Aorta (tissue), 5 donors: Measurements from ENCODE around the gene ELFN2. TPM values are rescaled to one million over a fixed set of nuclear protein-coding genes. Genes with fewer than 3 reads are reported as not detected.

Experiments
- ATAC-seq: fragments of 200-7000 bp; cut with Tn5 transposase; one replicate; pipeline ENCODE4 v1.9.1; 2022; ENCODE audit warnings: moderate library complexity; ENCODE audit not compliant: low FRiP score
- DNase-seq, 2 donors: peaks; one replicate each; pipeline ENCODE4 v3.0.0-alpha.2; 2020
- H3K27ac ChIP-seq, 2 donors: one replicate each; pipeline ENCODE4 v1.5.1; 2013; ENCODE audit warnings: low read length in 2 of 2, mild to moderate bottlenecking in 2 of 2, moderate library complexity in 2 of 2, control low read depth in 1 of 2, inconsistent platforms in 1 of 2, low read depth in 1 of 2
- H3K27me3 ChIP-seq, 2 donors: one replicate each; pipeline ENCODE4 v1.6.1; 2013; ENCODE audit warnings: control low read depth in 1 of 2, low read length in 1 of 2, mild to moderate bottlenecking in 1 of 2, moderate library complexity in 1 of 2; ENCODE audit not compliant: insufficient read depth in 2 of 2, control insufficient read depth in 1 of 2
- H3K36me3 ChIP-seq, 2 donors: one replicate each; pipeline ENCODE4 v1.6.1; 2013; ENCODE audit warnings: control low read depth in 1 of 2, low read length in 1 of 2, mild to moderate bottlenecking in 1 of 2; ENCODE audit not compliant: insufficient read depth in 2 of 2, control insufficient read depth in 1 of 2
- H3K4me1 ChIP-seq, 2 donors: one replicate each; pipeline ENCODE4 v1.6.1; 2013; ENCODE audit warnings: low read length in 2 of 2, control low read depth in 1 of 2, mild to moderate bottlenecking in 1 of 2, moderate library complexity in 1 of 2; ENCODE audit not compliant: insufficient read depth in 2 of 2, control insufficient read depth in 1 of 2
- H3K4me3 ChIP-seq, 2 donors: one replicate each; pipeline ENCODE4 v1.5.1; 2013; ENCODE audit warnings: low read length in 2 of 2, control low read depth in 1 of 2, mild to moderate bottlenecking in 1 of 2
- H3K9me3 ChIP-seq: one replicate; pipeline ENCODE4 v1.6.1; 2013; ENCODE audit warnings: mild to moderate bottlenecking, low read length; ENCODE audit not compliant: control insufficient read depth
- WGBS, 2 donors: extraction: QIAGEN DNeasy Blood & Tissue Kit; methylation state at CpG; one replicate each; pipeline ENCODE4 v1.1.7; 2013; 5-methylcytosine and 5-hydroxymethylcytosine counted together
- intact Hi-C, 2 donors: fragments of 100-400 bp; cut with DNase I; formaldehyde crosslinking; loops; one replicate each; pipeline versions ENCODE4 v1.14.2 to v1.15.0; 2022
- polyA plus RNA-seq, 2 donors: library from polyadenylated mRNA; stranded (reverse); fragments of 200-250 nt; gene quantifications; one replicate each; pipeline ENCODE4 v1.2.3, GENCODE V29; 2013
- total RNA-seq, 2 donors: library from RNA; stranded (reverse); fragmentation: NEBNext Ultra II Directional; extraction: Animal tissue kit (Norgen Biotek cat#: 25700); gene quantifications; one replicate each; pipeline ENCODE4 v1.2.1, GENCODE V29; 2021
- donor health status: healthy with polysubstance abuse.
- donor health status: Bipolar disorder and iron deficiency.
- donor health status: DM: no; HTN: no; CAD: no.
- donor health status: DM: no; HTN: no; CAD: no.
- donor health status: DM: yes; HTN: yes; CAD: no.

The ELFN2 gene
- total and polyA plus RNA-seq, 4 donors: 0.06 to 0.24 TPM; not detected in 2

- Histone ChIP-seq H3K4me1 (no peaks in the 10 kb centered on the region), H3K4me3 (no peak overlapping the region), H3K36me3 (no peaks in the 10 kb centered on the region), H3K27me3 (no peaks in the 10 kb centered on the region), H3K27ac (no peak overlapping the region), H3K9me3 (no peaks in the 10 kb centered on the region)
- DNase-seq (no peak), ATAC-seq (no peak)
- intact Hi-C loops: no loop called here
- 8 to 17% methylated on average over 14 of the region's 14 CpGs for WGBS, 2 donors
Observed at GRCh38 chr22:37378642-37379058, 48.6 kb downstream of the ELFN2 start.

- Histone ChIP-seq H3K27me3 (no peaks in the 10 kb centered on the region), H3K27ac (no peak overlapping the region), H3K4me3 (no peak overlapping the region), H3K36me3 (no peaks in the 10 kb centered on the region), H3K9me3 (no peaks in the 10 kb centered on the region), H3K4me1 (no peaks in the 10 kb centered on the region)
- no peak for ATAC-seq
- intact Hi-C loops: no loop called here
- WGBS, 2 donors: 72 to 73% methylated on average over 14 of the region's 14 CpGs
- no peak for DNase-seq
Observed at GRCh38 chr22:37377927-37378326, 49.4 kb downstream of the ELFN2 start.

- Histone ChIP-seq H3K9me3 (no peaks in the 10 kb centered on the region), H3K27ac (no peak overlapping the region), H3K4me3 (no peak overlapping the region), H3K4me1 (no peaks in the 10 kb centered on the region), H3K27me3 (no peaks in the 10 kb centered on the region), H3K36me3 (no peaks in the 10 kb centered on the region)
- intact Hi-C loops: no loop called here
- no peak for DNase-seq
- WGBS, 2 donors: 58 to 65% methylated on average over 3 of the region's 3 CpGs
- ATAC-seq: no peak
Observed at GRCh38 chr22:37377138-37377537, 50.1 kb downstream of the ELFN2 start.

- 32 to 34% methylated on average over 3 of the region's 3 CpGs for WGBS, 2 donors
- H3K27me3 ChIP-seq: no peaks in the 10 kb centered on the region
- no peaks in the 10 kb centered on the region for H3K9me3 ChIP-seq
- ATAC-seq (no peak), DNase-seq (no peak)
- no peaks in the 10 kb centered on the region for H3K36me3 ChIP-seq
- H3K4me3 ChIP-seq: no peak overlapping the region
- H3K4me1 ChIP-seq: no peaks in the 10 kb centered on the region
- no peak overlapping the region for H3K27ac ChIP-seq
- intact Hi-C loops: no loop called here
Observed at GRCh38 chr22:37376643-37377042, 50.6 kb downstream of the ELFN2 start.

GRCh38 chr22:37375801-37376200 is 51.5 kb downstream of the ELFN2 start:
- H3K27me3 ChIP-seq: no peaks in the 10 kb centered on the region
- intact Hi-C loops: no loop called here
- no peaks in the 10 kb centered on the region for H3K9me3 ChIP-seq
- no peaks in the 10 kb centered on the region for H3K4me1 ChIP-seq
- DNase-seq (no peak), ATAC-seq (no peak)
- WGBS, 2 donors: 57 to 60% methylated on average over 7 to 8 of the region's 8 CpGs
- H3K36me3 ChIP-seq: no peaks in the 10 kb centered on the region
- H3K27ac ChIP-seq: no peak overlapping the region
- H3K4me3 ChIP-seq: no peak overlapping the region

GRCh38 chr22:37374571-37374970 is 52.7 kb downstream of the ELFN2 start:
- WGBS, 2 donors: 90 to 94% methylated on average over 35 of the region's 35 CpGs
- H3K27ac ChIP-seq: no peak overlapping the region
- no peak overlapping the region for H3K4me3 ChIP-seq
- ATAC-seq (no peak), DNase-seq (no peak)
- no peaks in the 10 kb centered on the region for H3K4me1 ChIP-seq
- H3K27me3 ChIP-seq: no peaks in the 10 kb centered on the region
- H3K9me3 ChIP-seq: no peaks in the 10 kb centered on the region
- no peaks in the 10 kb centered on the region for H3K36me3 ChIP-seq
- intact Hi-C loops: no loop called here

- no peaks in the 10 kb centered on the region for H3K27me3 ChIP-seq
- intact Hi-C loops: no loop called here
- 90 to 91% methylated on average over 33 of the region's 33 CpGs for WGBS, 2 donors
Observed at GRCh38 chr22:37373451-37373850, 53.8 kb downstream of the ELFN2 start.

GRCh38 chr22:37371911-37372310 is 55.4 kb downstream of the ELFN2 start:
- 76 to 77% methylated on average over 17 to 18 of the region's 18 CpGs for WGBS, 2 donors
- no peaks in the 10 kb centered on the region for H3K27me3 ChIP-seq
- H3K4me1 ChIP-seq: no peaks in the 10 kb centered on the region
- no peak overlapping the region for H3K4me3 ChIP-seq
- intact Hi-C loops: no loop called here
- DNase-seq: no peak
- no peak overlapping the region for H3K27ac ChIP-seq
- no peaks in the 10 kb centered on the region for H3K36me3 ChIP-seq
- ATAC-seq: no peak
- H3K9me3 ChIP-seq: no peaks in the 10 kb centered on the region

More at GRCh38 chr22:37373451-37373850, 53.8 kb downstream of the ELFN2 start:
- no peak overlapping the region for H3K4me3 ChIP-seq
- H3K4me1 ChIP-seq: no peaks in the 10 kb centered on the region
- no peaks in the 10 kb centered on the region for H3K36me3 ChIP-seq
- H3K9me3 ChIP-seq: no peaks in the 10 kb centered on the region
- H3K27ac ChIP-seq: no peak overlapping the region
- no peak for ATAC-seq
- no peak for DNase-seq

- no peaks in the 10 kb centered on the region for H3K36me3 ChIP-seq
- DNase-seq (no peak), ATAC-seq (no peak)
- no peak overlapping the region for H3K27ac ChIP-seq
- intact Hi-C loops: no loop called here
- H3K9me3 ChIP-seq: no peaks in the 10 kb centered on the region
- no peaks in the 10 kb centered on the region for H3K4me1 ChIP-seq
- 47 to 48% methylated on average over 8 of the region's 8 CpGs for WGBS, 2 donors
- no peak overlapping the region for H3K4me3 ChIP-seq
- no peaks in the 10 kb centered on the region for H3K27me3 ChIP-seq
Observed at GRCh38 chr22:37371491-37371890, 55.8 kb downstream of the ELFN2 start.
